Measurements from ENCODE around the gene VIPR2. TPM values are rescaled to one million over a fixed set of nuclear protein-coding genes. Genes with fewer than 3 reads are reported as not detected.

Gene VIPR2
- total and polyA plus RNA-seq, 3 donors from 2014 or later = 2.5 to 5.3 (median 4.9) TPM

DNA sequence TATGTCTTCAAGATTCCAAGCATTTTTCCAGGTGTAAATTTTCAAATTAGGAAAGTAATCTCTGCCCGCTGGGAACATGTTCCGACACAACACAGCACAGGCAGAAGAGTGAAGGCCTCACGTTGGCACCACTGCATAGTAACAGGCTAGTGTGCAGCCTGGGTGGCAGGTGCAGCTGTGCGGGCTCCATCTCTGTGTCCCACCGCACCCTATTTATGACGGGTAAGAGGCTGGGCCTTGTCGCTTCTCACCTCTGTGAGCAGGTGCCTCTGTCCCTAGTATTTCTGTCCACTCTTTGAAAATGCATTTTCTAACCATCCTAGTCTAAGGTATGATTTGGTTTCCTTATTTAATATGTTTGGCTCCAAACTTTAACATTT, 24.1 kb downstream of the VIPR2 start:
- TF ChIP-seq CTCF (IDR thresholded peaks at IDR 0.05) (no peak), POLR2A (IDR thresholded peaks at IDR 0.05) (no peak)
- Histone ChIP-seq H3K9me3 (no peaks in the 10 kb centered on the region), H3K27ac (no peak overlapping the region), H3K36me3 (ENCODE audit: low read depth, missing control alignments) (no peaks in the 10 kb centered on the region), H3K27me3 (no peaks in the 10 kb centered on the region), H3K4me1 (no peaks in the 10 kb centered on the region), H3K4me3 (no peak overlapping the region)
- intact Hi-C loops (cut with DNase I; ENCODE audit: low total_unique reads) = no loop called here
- 89 to 90% methylated on average over 7 of the region's 7 CpGs for WGBS, 2 donors
- DNase-seq = no peak

DNA sequence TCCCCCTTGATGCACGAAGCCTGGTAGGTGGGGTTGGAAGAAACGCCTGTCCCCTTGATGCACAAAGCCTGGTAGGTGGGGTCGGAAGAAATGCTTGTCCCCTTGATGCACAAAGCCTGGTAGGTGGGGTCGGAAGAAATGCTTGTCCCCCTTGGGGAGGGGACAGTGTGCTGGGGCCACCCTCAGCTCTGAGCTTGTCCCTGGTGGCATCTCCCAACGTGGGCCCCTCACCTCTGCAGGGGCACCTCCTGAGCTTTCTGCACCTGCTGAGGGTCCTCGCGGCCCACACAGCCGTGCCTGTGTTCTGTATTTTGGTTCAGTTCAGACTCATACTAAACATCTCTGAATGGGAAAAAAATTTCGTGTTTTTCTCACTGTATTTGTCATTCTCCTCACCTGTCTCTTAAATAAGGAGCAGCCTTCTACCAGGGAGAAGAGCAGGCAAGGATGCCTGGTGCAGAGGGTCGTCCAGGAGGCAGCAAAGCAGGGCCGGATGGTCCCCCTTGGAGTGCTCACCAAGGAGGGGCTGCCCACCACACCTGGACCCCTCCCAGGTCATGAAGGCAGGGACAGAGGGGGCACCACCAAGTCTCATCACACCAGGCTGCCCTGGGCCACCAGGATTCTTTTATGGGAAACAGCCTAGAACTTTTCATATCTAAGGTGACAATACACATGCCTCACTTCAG, 24.7 kb downstream of the VIPR2 start:
- Histone ChIP-seq H3K27ac (no peak overlapping the region), H3K27me3 (no peaks in the 10 kb centered on the region), H3K9me3 (no peaks in the 10 kb centered on the region), H3K4me1 (no peaks in the 10 kb centered on the region), H3K4me3 (no peak overlapping the region), H3K36me3 (ENCODE audit: low read depth, missing control alignments) (no peaks in the 10 kb centered on the region)
- no peak for TF ChIP-seq CTCF (IDR thresholded peaks at IDR 0.05)
- no peak for TF ChIP-seq POLR2A (IDR thresholded peaks at IDR 0.05)
- no peak for DNase-seq
- 93 to 94% methylated on average over 11 of the region's 11 CpGs for WGBS, 2 donors
- intact Hi-C loops (cut with DNase I; ENCODE audit: low total_unique reads) = no loop called here

- Histone ChIP-seq H3K4me3 (no peak overlapping the region), H3K4me1 (no peaks in the 10 kb centered on the region), H3K9me3 (no peaks in the 10 kb centered on the region), H3K27me3 (no peaks in the 10 kb centered on the region), H3K27ac (no peak overlapping the region), H3K36me3 (ENCODE audit: low read depth, missing control alignments) (no peaks in the 10 kb centered on the region)
- intact Hi-C loops (cut with DNase I; ENCODE audit: low total_unique reads) = no loop called here
- 85 to 93% methylated on average over 3 to 15 of the region's 19 CpGs for WGBS, 2 donors
- DNase-seq = no peak
- TF ChIP-seq POLR2A (IDR thresholded peaks at IDR 0.05) (no peak), CTCF (IDR thresholded peaks at IDR 0.05) (no peak)
Measured at GRCh38 chr7:159119026-159119741, 25.5 kb downstream of the VIPR2 start.

- Histone ChIP-seq H3K27ac (no peak overlapping the region), H3K27me3 (no peaks in the 10 kb centered on the region), H3K9me3 (no peaks in the 10 kb centered on the region), H3K4me3 (no peak overlapping the region), H3K36me3 (ENCODE audit: low read depth, missing control alignments) (no peaks in the 10 kb centered on the region), H3K4me1 (no peaks in the 10 kb centered on the region)
- intact Hi-C loops (cut with DNase I; ENCODE audit: low total_unique reads) = no loop called here
- WGBS, 2 donors = 96 to 97% methylated on average over 10 of the region's 10 CpGs
- TF ChIP-seq CTCF (IDR thresholded peaks at IDR 0.05) (no peak), POLR2A (IDR thresholded peaks at IDR 0.05) (no peak)
- no peak for DNase-seq
Measured at GRCh38 chr7:159118623-159119022, 26.0 kb downstream of the VIPR2 start.
